GM10847 (cell line): ENCODE data around the gene ZNF691.

Experiments
- POLR2A ChIP-seq: IDR thresholded peaks from 2 replicates; pipeline ENCODE4 v1.6.1; 2011; ENCODE audit not compliant: insufficient read length; ENCODE audit errors: extremely low read depth

Gene ZNF691

GRCh38 chr1:42824481-42825035, 21.9 kb upstream of the ZNF691 start:
- TF ChIP-seq POLR2A: no peak

DNA sequence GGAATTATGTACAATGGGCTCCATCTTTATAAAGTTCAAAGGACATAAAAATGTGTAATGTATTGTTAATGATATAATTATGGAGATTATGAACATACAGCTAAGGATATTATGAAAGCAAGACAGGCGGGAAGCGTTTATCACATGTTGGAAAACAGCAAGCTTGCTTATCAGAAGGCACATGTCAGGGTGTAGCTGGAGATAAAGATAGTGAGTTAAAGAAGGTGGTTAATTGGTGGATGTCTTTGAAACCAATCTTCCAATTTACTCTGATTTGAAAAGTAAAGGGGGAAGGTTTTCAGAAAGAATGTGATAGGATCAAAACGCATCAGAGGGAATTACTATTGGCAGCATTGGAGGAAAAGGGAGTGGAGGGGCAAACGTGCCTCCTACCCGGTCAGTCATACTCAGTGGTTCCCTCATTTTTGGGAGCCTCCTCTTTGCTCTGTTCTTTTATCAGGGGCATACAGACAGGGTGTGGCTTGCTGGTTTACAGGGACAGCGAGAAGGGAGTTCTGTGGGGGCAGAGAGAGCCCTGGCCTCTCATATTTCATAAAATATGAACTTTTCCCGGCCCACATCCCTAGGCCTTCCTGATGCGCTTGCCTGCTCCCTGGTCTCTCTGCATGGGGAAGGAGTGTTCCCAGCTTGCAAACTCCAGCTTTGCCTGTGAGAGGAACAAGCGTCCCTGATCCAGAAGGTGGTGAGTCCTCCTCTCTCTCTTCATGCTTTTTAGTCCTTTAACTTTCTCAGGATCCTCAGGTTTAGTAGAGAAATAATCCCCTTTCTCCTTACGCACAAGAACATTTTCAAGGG, 21.2 kb upstream of the ZNF691 start:
- TF ChIP-seq POLR2A: no peak

GRCh38 chr1:42830631-42831030, 15.8 kb upstream of the ZNF691 start:
- TF ChIP-seq POLR2A: no peak

- no peak for TF ChIP-seq POLR2A
These were observed 15.1 kb upstream of the ZNF691 start for GRCh38 chr1:42831273-42831672.

- TF ChIP-seq POLR2A: no peak
These were observed 13.7 kb upstream of the ZNF691 start for GRCh38 chr1:42832641-42833240.

DNA sequence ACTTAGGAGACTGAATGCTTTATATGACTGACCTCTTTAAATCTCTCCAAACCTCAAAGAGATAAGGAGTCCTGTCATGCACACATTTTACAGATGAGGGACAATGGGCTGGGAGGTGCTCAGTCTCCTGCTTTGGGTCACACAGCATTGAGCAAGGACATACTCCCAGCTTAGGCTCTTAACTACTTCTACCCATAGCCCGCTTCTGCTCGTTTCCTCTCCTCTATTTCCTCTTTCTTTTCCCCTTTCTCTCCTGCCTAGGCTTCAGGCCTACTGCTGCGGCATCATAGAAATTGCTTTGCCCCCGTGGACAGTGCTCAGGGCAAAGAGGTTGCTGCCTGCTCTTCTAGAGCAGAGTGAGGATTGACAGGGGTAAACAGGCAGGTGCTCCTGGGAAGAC, 12.4 kb upstream of the ZNF691 start:
- no peak for TF ChIP-seq POLR2A

- TF ChIP-seq POLR2A: no peak
These were observed 11.6 kb upstream of the ZNF691 start for GRCh38 chr1:42834803-42835202.

GRCh38 chr1:42835422-42835821, 11.0 kb upstream of the ZNF691 start:
- no peak for TF ChIP-seq POLR2A

DNA sequence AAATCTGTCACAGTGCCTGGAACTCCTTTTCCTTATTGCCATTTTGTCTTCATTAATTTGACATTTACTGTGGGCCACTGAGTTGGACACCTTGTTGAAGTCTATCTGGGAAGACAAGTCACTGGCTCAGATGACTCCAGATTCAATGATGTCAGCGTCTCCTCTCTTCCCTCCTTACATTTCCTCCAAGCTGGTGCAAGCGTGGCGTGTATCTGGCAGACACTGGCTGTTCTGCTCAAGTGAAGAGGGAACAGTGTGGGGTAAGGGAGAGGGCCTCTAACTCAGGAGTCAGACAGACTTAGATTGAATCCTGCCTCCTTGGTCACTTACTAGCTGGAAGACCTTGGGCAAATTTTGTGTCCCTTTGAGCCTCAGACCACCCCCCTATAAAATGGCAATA, 8.7 kb upstream of the ZNF691 start:
- TF ChIP-seq POLR2A: no peak

- TF ChIP-seq POLR2A: no peak
These were observed 7.8 kb upstream of the ZNF691 start for GRCh38 chr1:42838482-42839190.

GRCh38 chr1:42841010-42841409, 5.4 kb upstream of the ZNF691 start:
- no peak for TF ChIP-seq POLR2A

GRCh38 chr1:42841440-42842147, 4.8 kb upstream of the ZNF691 start:
- no peak for TF ChIP-seq POLR2A

- TF ChIP-seq POLR2A: no peak
These were observed 1.7 kb upstream of the ZNF691 start for GRCh38 chr1:42844592-42845140.

DNA sequence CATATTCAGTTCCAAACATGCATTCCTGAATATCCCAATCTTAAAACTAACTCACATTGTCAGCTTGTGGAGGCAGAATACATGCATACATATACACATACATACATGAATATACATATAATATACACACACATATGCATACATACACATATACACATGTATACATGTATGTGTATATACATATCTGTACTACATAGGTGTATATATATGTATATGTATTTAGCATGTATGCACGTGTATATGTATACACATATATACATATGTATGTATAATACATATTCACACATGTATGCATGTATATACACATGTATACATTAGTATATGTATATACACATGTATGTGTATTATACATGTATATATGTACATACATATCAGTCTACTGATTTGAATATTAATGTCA, 1.2 kb upstream of the ZNF691 start:
- no peak for TF ChIP-seq POLR2A

DNA sequence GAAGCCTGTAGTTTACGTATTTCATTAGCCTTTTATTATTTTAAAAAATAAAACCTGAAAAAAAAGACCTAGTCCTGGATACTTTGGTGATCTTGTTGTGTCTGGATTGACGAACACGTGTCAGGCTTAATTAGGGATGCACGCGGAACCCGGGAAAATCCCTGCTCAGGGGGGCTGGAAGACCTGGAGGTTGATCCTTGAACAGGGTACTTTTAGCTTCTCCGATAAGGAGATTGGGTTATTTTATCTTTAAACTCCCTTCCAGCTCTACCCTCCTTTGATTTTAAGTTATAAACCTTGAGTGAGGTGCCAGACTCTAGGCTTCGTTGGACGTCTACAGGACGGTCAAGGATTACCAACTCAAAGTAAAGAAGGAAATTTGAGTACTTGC, 552 bp upstream of the ZNF691 start:
- TF ChIP-seq POLR2A: no peak

DNA sequence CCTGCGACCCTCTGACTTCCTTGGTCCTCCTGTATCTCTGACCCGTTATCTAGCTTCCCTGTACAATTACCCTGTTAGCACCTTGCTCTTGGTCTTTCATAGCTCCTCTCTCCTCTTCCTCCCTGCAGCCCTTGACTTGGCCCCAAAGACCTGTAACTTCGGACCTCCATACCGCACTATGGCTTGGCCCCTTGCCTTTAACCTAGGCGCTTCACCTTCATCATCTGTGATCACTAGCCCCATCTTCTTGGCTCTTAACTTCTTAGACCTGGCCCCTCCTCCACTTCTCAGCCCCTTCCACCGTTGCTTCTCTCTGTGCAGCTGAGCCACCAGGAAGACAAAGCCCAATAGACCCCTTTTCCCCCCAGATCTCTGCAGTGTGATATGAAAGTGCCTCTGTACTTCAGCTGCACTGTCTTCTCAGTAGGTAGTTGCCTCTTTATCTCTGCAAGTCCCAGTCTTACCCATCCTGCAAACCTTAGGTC, 740 bp downstream of the ZNF691 start:
- TF ChIP-seq POLR2A: no peak
